GM12878 (cell line): ENCODE data around the gene CD300E. TPM values are rescaled to one million over a fixed set of nuclear protein-coding genes. Genes with fewer than 3 reads are reported as not detected.
A peak's percentile ranks its signal among the peaks of the same experiment; 100 is the strongest.

Source experiments
- ATAC-seq: fragments of 200-7000 bp; cut with Tn5 transposase; 3 replicates; pipeline ENCODE4 v1.9.1; 2020; ENCODE audit warnings: mild to moderate bottlenecking, moderate library complexity
- BruUV-seq: library from RNA; stranded (reverse); fragments of 400-500 nt; replicated peaks from 2 replicates; lab custom pipeline; 2021; lab: Mats Ljungman, UMichigan
- CTCF ChIA-PET: fragments of 300-600 bp; sonication (Branson Sonifier 250); formaldehyde crosslinking; extraction: SDS; loops from one replicate; lab custom pipeline; 2021; ENCODE audit warnings: inconsistent platforms; lab: Yijun Ruan, JAX
- POLR2A ChIA-PET: fragments of 350-600 bp; formaldehyde crosslinking; extraction: SDS; loops from one replicate; lab custom pipeline; 2021; ENCODE audit warnings: inconsistent platforms; lab: Charles Lee
- RAD21 ChIA-PET: fragments of 300-600 bp; sonication (Branson Sonifier 250); formaldehyde crosslinking; loops from one replicate; lab custom pipeline; 2023; ENCODE audit warnings: antibody characterized with exemption; ENCODE audit not compliant: unreplicated experiment; lab: Charles Lee
- SMC1A ChIA-PET: fragments of 300-600 bp; sonication (Branson Sonifier 250); formaldehyde crosslinking; loops from one replicate; lab custom pipeline; 2023; ENCODE audit not compliant: unreplicated experiment, uncharacterized antibody; lab: Charles Lee
- DNase-seq: peaks from one replicate; pipeline ENCODE4 v3.0.0-alpha.2; 2011; ENCODE audit warnings: low read depth, low spot score
- FAIRE-seq: peaks from 3 replicates; lab custom pipeline; 2011; peaks lifted over from hg19 to GRCh38; lab: Jason Lieb, UNC
- H2AFZ ChIP-seq: 2 replicates; pipeline ENCODE4 v1.6.0; 2011; ENCODE audit warnings: low read depth, low read length, control low read depth; ENCODE audit not compliant: control insufficient read depth
- H3K27ac ChIP-seq: 2 replicates; pipeline ENCODE4 v1.5.1; 2011; ENCODE audit warnings: control low read depth; ENCODE audit not compliant: control insufficient read depth, insufficient read depth
- H3K27me3 ChIP-seq, 2 experiments: replicated peaks in 1 of 2; 2 replicates each; pipeline versions ENCODE4 v1.6.0 to v1.6.1; 2011; ENCODE audit warnings: low read length in 1 of 2; ENCODE audit not compliant: control insufficient read depth in 2 of 2, insufficient read depth in 2 of 2
- H3K36me3 ChIP-seq, 2 experiments: 2 replicates each; pipeline ENCODE4 v1.5.1; 2011; ENCODE audit warnings: low read length in 1 of 2; ENCODE audit not compliant: control insufficient read depth in 2 of 2, insufficient read depth in 2 of 2
- H3K4me1 ChIP-seq: 2 replicates; pipeline ENCODE4 v1.6.1; 2011; ENCODE audit warnings: mild to moderate bottlenecking, low read length, moderate library complexity, mixed read lengths; ENCODE audit not compliant: control insufficient read depth, insufficient read depth
- H3K4me2 ChIP-seq: 2 replicates; pipeline ENCODE4 v1.6.0; 2011; ENCODE audit warnings: control low read depth; ENCODE audit not compliant: control insufficient read depth, insufficient read depth
- H3K4me3 ChIP-seq: fragments of 200-600 bp; sonication (generic); 2 replicates; pipeline ENCODE4 v1.5.1; 2016
- H3K79me2 ChIP-seq: 2 replicates; pipeline ENCODE4 v1.6.0; 2011; ENCODE audit warnings: low read length; ENCODE audit not compliant: control insufficient read depth, insufficient read depth
- H3K9ac ChIP-seq: 2 replicates; pipeline ENCODE4 v1.8.0; 2011; ENCODE audit warnings: low read length, control low read depth, mixed read lengths; ENCODE audit not compliant: control insufficient read depth, insufficient read depth
- H3K9me3 ChIP-seq: replicated peaks from 3 replicates; pipeline ENCODE4 v1.5.1; 2011; ENCODE audit warnings: mild to moderate bottlenecking, low read length; ENCODE audit not compliant: control insufficient read depth, insufficient read depth
- H4K20me1 ChIP-seq: 2 replicates; pipeline ENCODE4 v1.6.0; 2011; ENCODE audit not compliant: control insufficient read depth, insufficient read depth
- BHLHE40 ChIP-seq, 2 experiments: fragments of 450-650 bp in 1 of 2; IDR thresholded peaks; 2 replicates each; pipeline ENCODE4 v1.6.1; 2011 to 2017; ENCODE audit warnings: low read depth in 2 of 2, borderline replicate concordance in 1 of 2, improper control_type of control experiment in 1 of 2, low read length in 1 of 2, mild to moderate bottlenecking in 1 of 2
- CBX3 ChIP-seq: fragments of 200-600 bp; sonication (generic); IDR thresholded peaks from 2 replicates; pipeline ENCODE4 v1.6.1; 2016; ENCODE audit warnings: low read depth, borderline replicate concordance
- IKZF1 ChIP-seq: fragments of 450-650 bp; conservative IDR thresholded peaks from 2 replicates; pipeline ENCODE4 v1.6.1; 2017; ENCODE audit warnings: antibody characterized with exemption, mild to moderate bottlenecking
- IKZF2 ChIP-seq, 2 experiments: fragments of 450-650 bp; IDR thresholded peaks; 2 replicates each; pipeline ENCODE4 v1.6.1; 2017; ENCODE audit warnings: mild to moderate bottlenecking in 2 of 2, moderate library complexity in 2 of 2
- NRF1 ChIP-seq: conservative IDR thresholded peaks from 2 replicates; pipeline ENCODE4 v1.6.1; 2011; ENCODE audit warnings: mild to moderate bottlenecking, low read depth, low read length, improper control_type of control experiment
- RCOR1 ChIP-seq: conservative IDR thresholded peaks from 2 replicates; pipeline ENCODE4 v1.6.1; 2012; ENCODE audit warnings: low read depth, low read length, improper control_type of control experiment
- SIN3A ChIP-seq: IDR thresholded peaks from 2 replicates; pipeline ENCODE4 v1.6.1; 2012; ENCODE audit warnings: low read depth, low read length, improper control_type of control experiment
- SMAD5 ChIP-seq: IDR thresholded peaks from 2 replicates; pipeline ENCODE4 v1.6.1; 2016; ENCODE audit warnings: antibody characterized with exemption, low read depth
- SMC3 ChIP-seq: IDR thresholded peaks from 2 replicates; pipeline ENCODE4 v1.6.1; 2011; ENCODE audit warnings: low read length, improper control_type of control experiment, borderline replicate concordance
- SPI1 ChIP-seq: IDR thresholded peaks from 2 replicates; pipeline ENCODE4 v1.6.1; 2011; ENCODE audit warnings: low read depth, mild to moderate bottlenecking, low read length, moderate library complexity, borderline replicate concordance; ENCODE audit not compliant: insufficient read depth
- TAF1 ChIP-seq: IDR thresholded peaks from 2 replicates; pipeline ENCODE4 v1.6.1; 2011; ENCODE audit warnings: mild to moderate bottlenecking, low read depth, low read length, borderline replicate concordance
- TCF3 ChIP-seq: IDR thresholded peaks from 2 replicates; pipeline ENCODE4 v1.6.1; 2012; ENCODE audit warnings: low read depth, mild to moderate bottlenecking, low read length, borderline replicate concordance; ENCODE audit not compliant: insufficient read depth
- WGBS: methylation state at CpG from one replicate; pipeline ENCODE4 v1.1.6; 2016; ENCODE audit warnings: low lambda C conversion rate; ENCODE audit not compliant: insufficient replicate concordance, insufficient coverage; ENCODE audit errors: missing lambda C conversion rate; 5-methylcytosine and 5-hydroxymethylcytosine counted together
- in situ Hi-C: fragments of 300-500 bp; cut with MboI; formaldehyde crosslinking; loops from 9 replicates; pipeline ENCODE4 v1.14.3; 2018; ENCODE audit warnings: mixed read lengths
- intact Hi-C: fragments of 100-400 bp; cut with micrococcal nuclease; formaldehyde crosslinking; loops from one replicate; pipeline ENCODE4 v1.14.2; 2022; ENCODE audit not compliant: unreplicated experiment
- polyA plus RNA-seq, 11 experiments: library from polyadenylated mRNA; depleted of rRNA in 4 of 11; unstranded in 6 of 11; stranded (reverse) in 5 of 11; fragments of >200 nt; fragmentation: Nextera tagmentation in 4 of 11; fragmentation: Illumina TruSeq in 1 of 11; extraction: Ambion mirVana in 4 of 11; extraction: Trizol in 1 of 11; gene quantifications; 1 replicate in 1 of 11; 2 replicates in 10 of 11; pipeline versions ENCODE4 v1.2.1 to v1.2.3, GENCODE V29; 2011 to 2016; ENCODE audit warnings: inconsistent platforms in 2 of 11, missing spikeins in 2 of 11, low read depth in 1 of 11
- total RNA-seq, 4 experiments: library from RNA; depleted of rRNA in 3 of 4; stranded (reverse); fragments of >200 nt in 3 of 4; fragmentation: Illumina TruSeq in 1 of 4; extraction: Trizol in 1 of 4; gene quantifications; 2 replicates each; pipeline versions ENCODE4 v1.2.1 to v1.2.3, GENCODE V29; 2013 to 2021
- TF ChIP-seq, protein P1 (sequence below): IDR thresholded peaks from 2 replicates; pipeline ENCODE4 v1.6.1; 2011; ENCODE audit warnings: borderline replicate concordance, low read depth, mild to moderate bottlenecking, moderate library complexity, low read length; ENCODE audit not compliant: insufficient read depth, poor library complexity, severe bottlenecking
- TF ChIP-seq, protein P2 (sequence below): fragments of 450-650 bp; conservative IDR thresholded peaks from 2 replicates; pipeline ENCODE4 v1.6.1; 2017; ENCODE audit warnings: mild to moderate bottlenecking, moderate library complexity
- TF ChIP-seq, protein P3 (sequence below): IDR thresholded peaks from 2 replicates; pipeline ENCODE4 v1.6.1; 2011; ENCODE audit warnings: borderline replicate concordance, low read depth, mild to moderate bottlenecking, moderate library complexity, mixed read lengths, low read length; ENCODE audit not compliant: insufficient read depth; ENCODE audit errors: extremely low read length

Gene CD300E
- total and polyA plus RNA-seq, 10 of the 15 experiments (the other 5 are each of a cell fraction or from before 2014, with no cell fraction given), result not detected

DNA sequence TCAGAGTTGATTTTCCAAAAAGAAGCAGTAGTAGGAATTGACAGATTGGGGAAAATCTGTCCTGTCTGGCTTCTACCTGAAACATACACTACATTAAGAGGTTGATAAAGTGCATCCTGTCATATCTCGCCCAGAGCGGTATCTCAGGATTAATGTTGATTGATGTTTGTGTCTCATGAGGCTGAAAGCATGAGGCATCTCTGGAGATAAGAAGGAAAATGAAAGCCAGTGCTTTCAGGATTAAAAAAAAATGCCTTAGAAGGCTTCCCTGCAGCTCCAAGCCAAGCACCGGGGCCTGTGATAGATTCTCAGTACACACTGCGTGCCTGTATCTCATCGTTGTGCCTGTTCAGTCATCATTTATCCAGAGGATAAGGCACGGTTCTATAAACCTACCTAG, 26.4 kb upstream of the CD300E start:
- POLR2A ChIA-PET, result no interaction called here
- SMC1A ChIA-PET, result no interaction called here
- CTCF ChIA-PET, result interaction anchor here (1.3 kb wide), 1 partner anchor 86 kb away, joined by 3 read pairs; no protein-coding TSS in a partner anchor
- FAIRE-seq (peak; percentile 18), DNase-seq (no peak), ATAC-seq (no peak)
- no peak for TF ChIP-seq BHLHE40 (IDR thresholded peaks at IDR 0.05; ENCODE audit: borderline replicate concordance in 1 of 2, low read depth in 2 of 2, low read length in 1 of 2)
- TF ChIP-seq, protein P1, sequence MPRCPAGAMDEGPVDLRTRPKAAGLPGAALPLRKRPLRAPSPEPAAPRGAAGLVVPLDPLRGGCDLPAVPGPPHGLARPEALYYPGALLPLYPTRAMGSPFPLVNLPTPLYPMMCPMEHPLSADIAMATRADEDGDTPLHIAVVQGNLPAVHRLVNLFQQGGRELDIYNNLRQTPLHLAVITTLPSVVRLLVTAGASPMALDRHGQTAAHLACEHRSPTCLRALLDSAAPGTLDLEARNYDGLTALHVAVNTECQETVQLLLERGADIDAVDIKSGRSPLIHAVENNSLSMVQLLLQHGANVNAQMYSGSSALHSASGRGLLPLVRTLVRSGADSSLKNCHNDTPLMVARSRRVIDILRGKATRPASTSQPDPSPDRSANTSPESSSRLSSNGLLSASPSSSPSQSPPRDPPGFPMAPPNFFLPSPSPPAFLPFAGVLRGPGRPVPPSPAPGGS, result no peak
- TF ChIP-seq, protein P2, sequence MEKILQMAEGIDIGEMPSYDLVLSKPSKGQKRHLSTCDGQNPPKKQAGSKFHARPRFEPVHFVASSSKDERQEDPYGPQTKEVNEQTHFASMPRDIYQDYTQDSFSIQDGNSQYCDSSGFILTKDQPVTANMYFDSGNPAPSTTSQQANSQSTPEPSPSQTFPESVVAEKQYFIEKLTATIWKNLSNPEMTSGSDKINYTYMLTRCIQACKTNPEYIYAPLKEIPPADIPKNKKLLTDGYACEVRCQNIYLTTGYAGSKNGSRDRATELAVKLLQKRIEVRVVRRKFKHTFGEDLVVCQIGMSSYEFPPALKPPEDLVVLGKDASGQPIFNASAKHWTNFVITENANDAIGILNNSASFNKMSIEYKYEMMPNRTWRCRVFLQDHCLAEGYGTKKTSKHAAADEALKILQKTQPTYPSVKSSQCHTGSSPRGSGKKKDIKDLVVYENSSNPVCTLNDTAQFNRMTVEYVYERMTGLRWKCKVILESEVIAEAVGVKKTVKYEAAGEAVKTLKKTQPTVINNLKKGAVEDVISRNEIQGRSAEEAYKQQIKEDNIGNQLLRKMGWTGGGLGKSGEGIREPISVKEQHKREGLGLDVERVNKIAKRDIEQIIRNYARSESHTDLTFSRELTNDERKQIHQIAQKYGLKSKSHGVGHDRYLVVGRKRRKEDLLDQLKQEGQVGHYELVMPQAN, result no peak
- no peak for TF ChIP-seq NRF1
- TF ChIP-seq IKZF2 (IDR thresholded peaks at IDR 0.05), result no peak
- no peak for TF ChIP-seq SIN3A
- TF ChIP-seq RCOR1, result no peak
- no peak for TF ChIP-seq IKZF1
- TF ChIP-seq TCF3, result no peak
- TF ChIP-seq, protein P3, sequence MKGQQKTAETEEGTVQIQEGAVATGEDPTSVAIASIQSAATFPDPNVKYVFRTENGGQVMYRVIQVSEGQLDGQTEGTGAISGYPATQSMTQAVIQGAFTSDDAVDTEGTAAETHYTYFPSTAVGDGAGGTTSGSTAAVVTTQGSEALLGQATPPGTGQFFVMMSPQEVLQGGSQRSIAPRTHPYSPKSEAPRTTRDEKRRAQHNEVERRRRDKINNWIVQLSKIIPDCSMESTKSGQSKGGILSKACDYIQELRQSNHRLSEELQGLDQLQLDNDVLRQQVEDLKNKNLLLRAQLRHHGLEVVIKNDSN, result no peak
- TF ChIP-seq SPI1, result no peak
- no peak for TF ChIP-seq SMAD5
- no peak for TF ChIP-seq TAF1
- TF ChIP-seq SMC3, result no peak
- TF ChIP-seq CBX3, result no peak
- intact Hi-C loops, result loop anchor here (5.0 kb wide), 1 partner anchor 83 kb away; the partner anchor contains the start of gene CD300H
- no peak overlapping the region for H3K27ac ChIP-seq
- BruUV-seq, result no TSS peak
- no peaks in the 10 kb centered on the region for H3K9me3 ChIP-seq
- no peak overlapping the region for H3K4me3 ChIP-seq
- H3K9ac ChIP-seq, result no peak overlapping the region
- 52% methylated on average over 6 of the region's 6 CpGs for WGBS
- H4K20me1 ChIP-seq, result no peaks in the 10 kb centered on the region; the same call in 1 of the 2 replicates
- no peaks in the 10 kb centered on the region for H3K79me2 ChIP-seq
- peaks cover 3 to 11% of the 10 kb centered on the region in 2 experiments; a peak in 1 of 4 replicates for H3K27me3 ChIP-seq
- H3K36me3 ChIP-seq, result no peaks in the 10 kb centered on the region
- no peak overlapping the region for H3K4me2 ChIP-seq
- no peak overlapping the region for H2AFZ ChIP-seq
- RAD21 ChIA-PET, result interaction anchor here (1.4 kb wide), 1 partner anchor 281 kb away, joined by 3 read pairs; no protein-coding TSS in a partner anchor
- H3K4me1 ChIP-seq, result no peaks in the 10 kb centered on the region
- in situ Hi-C loops, result no loop called here
